ENCODE data around the gene ENPP7. TPM values are rescaled to one million over a fixed set of nuclear protein-coding genes. Genes with fewer than 3 reads are reported as not detected.

Gene ENPP7
- total and polyA plus RNA-seq, 2 experiments from 2014 or later, result not detected

GRCh38 chr17:79713391-79713790 is 17.4 kb upstream of the ENPP7 start:
- no peaks in the 10 kb centered on the region for H4K20me1 ChIP-seq (ENCODE audit: insufficient read depth)
- H3K36me3 ChIP-seq (ENCODE audit: low read depth), result no peaks in the 10 kb centered on the region
- no peak overlapping the region for H3K9ac ChIP-seq
- 44 to 46% methylated on average over 14 of the region's 14 CpGs for WGBS, 2 experiments (ENCODE audit: low coverage in 1 of 2, low lambda C conversion rate in 2 of 2, missing lambda C conversion rate in 2 of 2)
- H2AFZ ChIP-seq, result no peak overlapping the region
- 0 out of 2 replicates have a peak, but pooled peaks cover 11% of the 10 kb centered on the region for H3K27me3 ChIP-seq (replicated peaks; ENCODE audit: insufficient read depth)
- H3K4me1 ChIP-seq (ENCODE audit: insufficient read depth), result no peaks in the 10 kb centered on the region
- H3K9me3 ChIP-seq (ENCODE audit: low read depth), result no peaks in the 10 kb centered on the region
- in situ Hi-C loops (cut with MboI), result no loop called here
- H3K4me2 ChIP-seq (ENCODE audit: unreplicated experiment), result no peak overlapping the region
- H3K27ac ChIP-seq, result no peak overlapping the region
- H3K4me3 ChIP-seq, result no peak overlapping the region
- H3F3A ChIP-seq (ENCODE audit: insufficient read depth), result no peaks in the 10 kb centered on the region
- TF ChIP-seq EZH2 (IDR thresholded peaks at IDR 0.05; ENCODE audit: insufficient read depth, poor library complexity, severe bottlenecking), result no peak
- TF ChIP-seq EZH2phosphoT487 (IDR thresholded peaks at IDR 0.05; ENCODE audit: insufficient read depth, low read depth), result no peak
- H3K9me2 ChIP-seq (ENCODE audit: insufficient read depth), result no peaks in the 10 kb centered on the region
- no peak for DNase-seq
- H3K79me2 ChIP-seq (ENCODE audit: insufficient read depth), result no peaks in the 10 kb centered on the region

- TF ChIP-seq EZH2phosphoT487 (IDR thresholded peaks at IDR 0.05; ENCODE audit: insufficient read depth, low read depth) (no peak), EZH2 (IDR thresholded peaks at IDR 0.05; ENCODE audit: insufficient read depth, poor library complexity, severe bottlenecking) (no peak)
- Histone ChIP-seq H3K27ac (no peak overlapping the region), H3K79me2 (ENCODE audit: insufficient read depth) (no peaks in the 10 kb centered on the region), H4K20me1 (ENCODE audit: insufficient read depth) (no peaks in the 10 kb centered on the region), H3K27me3 (replicated peaks; ENCODE audit: insufficient read depth) (0 out of 2 replicates have a peak, but pooled peaks cover 11% of the 10 kb centered on the region), H3K36me3 (ENCODE audit: low read depth) (no peaks in the 10 kb centered on the region), H3K9ac (no peak overlapping the region), H3F3A (ENCODE audit: insufficient read depth) (no peaks in the 10 kb centered on the region), H2AFZ (no peak overlapping the region), H3K4me3 (no peak overlapping the region), H3K4me1 (ENCODE audit: insufficient read depth) (no peaks in the 10 kb centered on the region), H3K9me3 (ENCODE audit: low read depth) (no peaks in the 10 kb centered on the region), H3K9me2 (ENCODE audit: insufficient read depth) (no peaks in the 10 kb centered on the region), H3K4me2 (ENCODE audit: unreplicated experiment) (no peak overlapping the region)
- WGBS, 2 experiments (ENCODE audit: low coverage in 1 of 2, low lambda C conversion rate in 2 of 2, missing lambda C conversion rate in 2 of 2), result 65 to 68% methylated on average over 25 to 30 of the region's 30 CpGs
- in situ Hi-C loops (cut with MboI), result no loop called here
- no peak for DNase-seq
Measured at GRCh38 chr17:79714176-79715097, 16.3 kb upstream of the ENPP7 start.

GRCh38 chr17:79715098-79715942 is 15.4 kb upstream of the ENPP7 start:
- WGBS, 2 experiments (ENCODE audit: low coverage in 1 of 2, low lambda C conversion rate in 2 of 2, missing lambda C conversion rate in 2 of 2), result 41 to 49% methylated on average over 15 to 16 of the region's 16 CpGs
- no peaks in the 10 kb centered on the region for H3K79me2 ChIP-seq (ENCODE audit: insufficient read depth)
- DNase-seq, result no peak
- no peak overlapping the region for H3K9ac ChIP-seq
- no peaks in the 10 kb centered on the region for H4K20me1 ChIP-seq (ENCODE audit: insufficient read depth)
- no peak overlapping the region for H2AFZ ChIP-seq
- H3K9me3 ChIP-seq (ENCODE audit: low read depth), result no peaks in the 10 kb centered on the region
- no peak overlapping the region for H3K27ac ChIP-seq
- H3K4me3 ChIP-seq, result no peak overlapping the region
- TF ChIP-seq EZH2phosphoT487 (IDR thresholded peaks at IDR 0.05; ENCODE audit: insufficient read depth, low read depth) (no peak), EZH2 (IDR thresholded peaks at IDR 0.05; ENCODE audit: insufficient read depth, poor library complexity, severe bottlenecking) (no peak)
- H3K9me2 ChIP-seq (ENCODE audit: insufficient read depth), result no peaks in the 10 kb centered on the region
- no peaks in the 10 kb centered on the region for H3K4me1 ChIP-seq (ENCODE audit: insufficient read depth)
- no peaks in the 10 kb centered on the region for H3K36me3 ChIP-seq (ENCODE audit: low read depth)
- no peak overlapping the region for H3K4me2 ChIP-seq (ENCODE audit: unreplicated experiment)
- H3K27me3 ChIP-seq (replicated peaks; ENCODE audit: insufficient read depth), result 0 out of 2 replicates have a peak, but pooled peaks cover 11% of the 10 kb centered on the region
- no peaks in the 10 kb centered on the region for H3F3A ChIP-seq (ENCODE audit: insufficient read depth)
- in situ Hi-C loops (cut with MboI), result no loop called here
